GM20431 (cell line): Measurements from ENCODE around the gene TNFRSF1B.

Experiments
- in situ Hi-C: fragments of 300-500 bp; cut with MseI, MboI; formaldehyde crosslinking; loops from one replicate; pipeline ENCODE4 v1.15.0; 2020; ENCODE audit warnings: low sequenced_read_pairs; ENCODE audit not compliant: unreplicated experiment

Gene TNFRSF1B

GRCh38 chr1:12172042-12172851 is 5.5 kb downstream of the TNFRSF1B start:
- in situ Hi-C loops, result no loop called here

GRCh38 chr1:12173041-12173509 is 6.3 kb downstream of the TNFRSF1B start:
- in situ Hi-C loops, result no loop called here

- in situ Hi-C loops, result no loop called here
Measured at GRCh38 chr1:12173631-12174121, 6.9 kb downstream of the TNFRSF1B start.

- in situ Hi-C loops, result no loop called here
Measured at GRCh38 chr1:12174924-12175810, 8.4 kb downstream of the TNFRSF1B start.

GRCh38 chr1:12176298-12177118 is 9.7 kb downstream of the TNFRSF1B start:
- in situ Hi-C loops, result no loop called here

- in situ Hi-C loops, result no loop called here
Measured at GRCh38 chr1:12177156-12177998, 10.6 kb downstream of the TNFRSF1B start.

- in situ Hi-C loops, result no loop called here
Measured at GRCh38 chr1:12177999-12178441, 11.2 kb downstream of the TNFRSF1B start.

GRCh38 chr1:12178511-12178910 is 11.7 kb downstream of the TNFRSF1B start:
- in situ Hi-C loops, result no loop called here

- in situ Hi-C loops, result no loop called here
Measured at GRCh38 chr1:12179111-12179519, 12.3 kb downstream of the TNFRSF1B start.

- in situ Hi-C loops, result no loop called here
Measured at GRCh38 chr1:12179676-12180075, 12.9 kb downstream of the TNFRSF1B start.

GRCh38 chr1:12180315-12180714 is 13.5 kb downstream of the TNFRSF1B start:
- in situ Hi-C loops, result no loop called here

- in situ Hi-C loops, result no loop called here
Measured at GRCh38 chr1:12180903-12181302, 14.1 kb downstream of the TNFRSF1B start.

- in situ Hi-C loops, result no loop called here
Measured at GRCh38 chr1:12181568-12181967, 14.8 kb downstream of the TNFRSF1B start.

- in situ Hi-C loops, result no loop called here
Measured at GRCh38 chr1:12182410-12182984, 15.7 kb downstream of the TNFRSF1B start.

- in situ Hi-C loops, result no loop called here
Measured at GRCh38 chr1:12183095-12183794, 16.5 kb downstream of the TNFRSF1B start.

GRCh38 chr1:12184008-12184681 is 17.4 kb downstream of the TNFRSF1B start:
- in situ Hi-C loops, result no loop called here

- in situ Hi-C loops, result no loop called here
Measured at GRCh38 chr1:12185036-12185917, 18.5 kb downstream of the TNFRSF1B start.
